GM19452 (cell line): ENCODE data around the gene MAN1C1.
"Not testable (repeated sequence)": the region's sequence is repeated elsewhere in the genome, so short reads cannot be mapped to it uniquely, and the experiment has no call there.

Source experiments
- ATAC-seq: cut with Tn5 transposase; IDR thresholded peaks from one replicate; pipeline ENCODE4 v1.9.1; 2021; ENCODE audit not compliant: unreplicated experiment

Gene MAN1C1

GRCh38 chr1:25583519-25584370 is 32.8 kb upstream of the MAN1C1 start:
- ATAC-seq = no peak

- ATAC-seq = no peak
Observed at GRCh38 chr1:25586181-25586588, 30.4 kb upstream of the MAN1C1 start.

DNA sequence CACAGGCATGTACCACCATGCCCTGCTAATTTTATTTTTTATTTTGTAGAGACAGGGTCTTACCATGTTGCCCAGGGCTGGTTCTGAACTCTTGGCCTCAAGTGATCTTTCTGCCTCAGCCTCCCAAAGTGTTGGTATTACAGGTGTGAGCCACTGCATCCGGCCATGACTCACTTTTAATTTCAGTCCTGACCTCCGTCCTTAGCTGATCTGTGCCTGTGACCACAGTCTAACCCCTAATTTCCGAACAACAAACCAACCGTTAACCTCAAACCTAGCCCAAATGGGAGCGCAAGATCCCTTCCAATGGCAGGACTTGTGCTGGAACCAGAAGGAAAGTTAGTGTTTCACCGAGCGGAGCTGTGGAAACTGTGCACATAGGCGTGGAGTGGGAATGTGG is 29.3 kb upstream of the MAN1C1 start:
- no peak for ATAC-seq

GRCh38 chr1:25588224-25588623 is 28.4 kb upstream of the MAN1C1 start:
- ATAC-seq = not testable (repeated sequence)

GRCh38 chr1:25588786-25589185 is 27.8 kb upstream of the MAN1C1 start:
- ATAC-seq = not testable (repeated sequence)

- no peak for ATAC-seq
Observed at GRCh38 chr1:25590096-25590824, 26.3 kb upstream of the MAN1C1 start.

GRCh38 chr1:25593861-25594260 is 22.7 kb upstream of the MAN1C1 start:
- no peak for ATAC-seq

DNA sequence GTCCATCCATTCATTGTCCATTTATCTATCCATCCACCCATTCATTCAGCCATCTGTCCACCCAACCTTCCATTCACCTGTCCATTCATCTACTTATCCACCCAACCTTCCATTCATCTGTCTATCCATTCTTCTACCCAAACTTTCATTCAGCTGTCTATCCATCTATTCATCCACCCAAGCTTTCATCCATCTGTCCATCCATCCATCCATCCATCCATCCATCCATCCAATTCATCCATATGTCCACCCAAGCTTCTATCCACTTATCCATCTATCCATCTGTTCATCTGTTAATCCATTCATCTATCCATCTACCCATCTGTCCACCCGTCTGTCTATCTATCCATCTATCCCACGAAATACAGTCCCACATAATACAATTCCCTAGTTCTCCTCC is 21.6 kb upstream of the MAN1C1 start:
- no peak for ATAC-seq

DNA sequence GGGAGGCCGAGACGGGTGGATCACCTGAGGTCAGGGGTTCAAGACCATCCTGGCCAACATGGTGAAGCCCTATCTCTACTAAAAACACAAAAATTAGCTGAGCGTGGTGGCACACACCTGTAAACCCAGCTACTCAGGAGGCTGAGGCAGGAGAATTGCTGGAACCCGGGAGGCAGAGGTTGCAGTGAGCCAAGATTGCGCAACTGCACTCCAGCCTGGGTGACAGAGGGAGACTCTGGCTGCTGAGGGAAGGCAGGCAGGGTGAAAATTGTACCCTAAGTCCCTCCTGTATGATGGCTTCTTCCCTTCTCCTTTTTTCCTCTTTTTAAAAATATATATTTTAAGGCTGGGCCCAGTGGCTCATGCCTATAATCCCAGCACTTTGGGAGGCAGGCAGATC is 19.9 kb upstream of the MAN1C1 start:
- not testable (repeated sequence) for ATAC-seq

GRCh38 chr1:25598879-25599278 is 17.7 kb upstream of the MAN1C1 start:
- no peak for ATAC-seq

DNA sequence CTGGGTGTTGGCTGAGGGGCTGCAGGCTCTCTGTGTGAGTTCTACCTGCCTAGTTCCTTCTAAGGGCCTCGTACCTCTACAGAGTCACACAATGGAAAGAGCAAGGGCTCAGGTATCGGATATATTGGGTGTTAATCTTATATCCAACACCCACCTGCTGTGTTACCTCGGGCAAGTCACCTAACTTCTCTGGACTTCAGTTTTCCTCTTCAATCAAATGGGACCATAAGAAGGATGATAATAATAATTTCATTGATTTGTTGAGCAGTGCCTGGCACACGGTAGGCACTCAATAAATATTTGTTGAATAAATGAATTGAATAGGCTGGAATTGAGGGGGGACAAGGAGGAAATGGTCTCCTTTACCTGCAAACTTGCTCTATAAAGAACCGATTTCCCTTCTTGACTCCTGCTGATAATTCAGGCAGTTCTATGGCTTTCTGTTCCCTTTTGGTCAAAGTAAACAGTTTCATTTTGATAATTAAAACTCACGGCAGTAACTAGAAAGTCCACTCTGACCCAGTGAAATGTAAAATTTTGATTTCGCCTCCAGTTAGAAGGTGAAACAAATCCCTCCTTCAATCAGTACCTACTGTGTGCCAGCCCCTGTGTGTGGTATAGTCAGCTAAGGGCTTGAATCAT is 16.5 kb upstream of the MAN1C1 start:
- ATAC-seq = no peak

- ATAC-seq = not testable (repeated sequence)
Observed at GRCh38 chr1:25600971-25601699, 15.5 kb upstream of the MAN1C1 start.

- not testable (repeated sequence) for ATAC-seq
Observed at GRCh38 chr1:25603779-25604538, 12.6 kb upstream of the MAN1C1 start.

DNA sequence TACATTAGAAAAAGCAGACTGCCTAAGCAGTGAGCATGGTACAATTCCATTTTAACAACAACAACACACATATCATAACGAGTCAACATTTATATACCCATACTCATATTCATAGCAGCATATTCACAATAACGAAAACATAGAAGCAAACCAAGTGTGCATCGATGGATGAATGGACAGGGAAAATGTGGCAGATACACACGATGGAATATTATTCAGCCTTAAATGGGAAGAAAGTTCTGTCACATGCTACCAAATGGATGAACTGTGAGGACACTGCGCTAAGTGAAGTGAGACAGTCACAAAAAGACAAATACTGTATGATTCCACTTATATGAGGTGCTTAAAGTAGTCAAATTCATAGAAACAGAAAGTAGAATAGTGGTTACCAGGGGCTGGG is 9.5 kb upstream of the MAN1C1 start:
- ATAC-seq = no peak

DNA sequence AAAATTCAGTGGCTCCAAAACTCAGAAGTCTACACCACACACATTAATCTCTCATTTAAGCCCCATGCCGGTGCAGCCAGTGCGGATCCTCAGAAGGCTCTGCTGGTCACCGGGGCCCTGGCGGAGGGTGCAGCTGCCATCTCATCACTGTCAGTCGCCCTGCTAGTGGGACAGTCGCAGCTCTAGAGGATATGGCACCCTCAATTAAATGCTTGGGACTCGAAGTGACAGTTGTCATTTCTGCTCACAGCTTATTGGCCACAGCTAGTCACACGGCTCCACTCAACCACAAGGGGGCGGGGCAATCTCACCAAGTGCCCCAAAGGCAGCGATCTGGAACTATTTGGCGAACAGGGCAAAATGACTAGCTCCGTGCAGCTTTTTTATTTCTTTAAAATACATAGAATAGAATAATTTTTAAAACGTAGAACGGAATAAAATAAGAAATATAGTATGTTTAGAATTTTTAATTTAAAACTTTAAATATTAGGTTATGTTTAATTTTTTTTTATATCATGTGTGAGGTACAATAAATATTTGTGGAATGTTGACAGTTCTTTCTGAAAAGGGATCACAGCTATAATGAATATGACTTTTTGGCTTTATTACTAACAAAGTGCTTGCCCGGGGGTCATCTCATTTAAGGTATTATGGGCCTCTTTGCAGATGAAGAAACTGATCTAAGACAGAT is 8.0 kb upstream of the MAN1C1 start:
- ATAC-seq = no peak

GRCh38 chr1:25609921-25610320 is 6.7 kb upstream of the MAN1C1 start:
- no peak for ATAC-seq

DNA sequence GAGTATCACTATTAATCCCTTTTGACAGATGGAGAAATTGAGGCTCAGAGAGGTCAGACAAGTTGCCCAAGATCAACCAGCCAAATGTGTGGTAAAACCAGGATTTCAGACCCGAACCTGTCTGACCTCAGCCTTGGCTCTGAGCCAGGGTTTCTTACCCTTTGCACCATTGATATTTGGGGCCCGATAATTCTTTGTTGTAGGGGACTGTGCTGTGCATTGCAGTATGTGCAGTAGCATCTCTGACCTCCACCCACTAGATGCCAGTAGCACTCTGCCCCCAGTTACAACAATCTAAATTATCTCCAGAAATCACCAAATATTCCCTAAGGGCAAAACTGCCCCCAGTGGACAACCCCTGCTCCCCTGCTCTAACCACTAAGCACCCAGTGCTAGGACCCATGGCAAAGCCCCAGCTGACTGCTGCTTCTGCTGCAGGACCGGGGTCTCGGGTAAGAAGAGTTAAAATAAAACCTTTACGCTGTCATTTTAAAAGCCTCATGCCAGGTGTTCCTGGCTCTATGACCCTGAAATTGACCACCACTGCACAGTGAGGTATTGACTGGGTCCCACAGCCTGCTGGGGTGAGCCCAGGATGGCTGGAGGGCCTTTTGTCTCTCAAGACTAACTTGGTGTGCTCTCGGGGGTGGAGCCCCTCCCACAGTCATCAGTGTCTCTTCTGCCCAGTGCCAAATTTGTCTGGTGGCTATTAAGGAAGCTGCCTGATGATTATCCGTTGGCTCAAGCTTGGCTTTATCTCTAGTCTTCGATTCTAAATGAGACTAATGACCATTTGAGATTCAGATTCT is 5.6 kb upstream of the MAN1C1 start:
- ATAC-seq = no peak

DNA sequence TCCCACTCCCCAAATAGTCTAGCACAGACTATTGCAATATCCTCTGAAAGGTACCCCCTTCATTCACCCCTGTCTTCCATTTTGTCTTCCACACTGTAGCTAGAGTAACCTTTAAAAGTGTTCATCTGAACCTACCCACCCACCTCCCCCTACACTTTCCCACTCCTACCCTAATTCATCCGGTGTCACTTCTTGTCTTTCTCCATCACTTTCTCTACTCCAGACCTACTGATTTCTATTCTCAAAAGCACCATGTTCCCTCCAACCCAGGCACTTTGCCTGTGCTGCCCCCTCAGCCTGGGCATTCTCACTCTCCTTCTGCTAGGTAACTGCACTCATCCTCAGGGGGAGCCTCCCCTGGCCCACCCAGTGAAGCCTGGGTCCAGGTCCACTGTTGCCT is 4.7 kb upstream of the MAN1C1 start:
- no peak for ATAC-seq

- ATAC-seq = no peak
Observed at GRCh38 chr1:25612421-25612820, 4.2 kb upstream of the MAN1C1 start.
